Measurements from ENCODE around the gene BSDC1.
"Not testable (repeated sequence)": the region's sequence is repeated elsewhere in the genome, so short reads cannot be mapped to it uniquely, and the experiment has no call there.

BSDC1 gene, protein sequence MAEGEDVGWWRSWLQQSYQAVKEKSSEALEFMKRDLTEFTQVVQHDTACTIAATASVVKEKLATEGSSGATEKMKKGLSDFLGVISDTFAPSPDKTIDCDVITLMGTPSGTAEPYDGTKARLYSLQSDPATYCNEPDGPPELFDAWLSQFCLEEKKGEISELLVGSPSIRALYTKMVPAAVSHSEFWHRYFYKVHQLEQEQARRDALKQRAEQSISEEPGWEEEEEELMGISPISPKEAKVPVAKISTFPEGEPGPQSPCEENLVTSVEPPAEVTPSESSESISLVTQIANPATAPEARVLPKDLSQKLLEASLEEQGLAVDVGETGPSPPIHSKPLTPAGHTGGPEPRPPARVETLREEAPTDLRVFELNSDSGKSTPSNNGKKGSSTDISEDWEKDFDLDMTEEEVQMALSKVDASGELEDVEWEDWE

DNA sequence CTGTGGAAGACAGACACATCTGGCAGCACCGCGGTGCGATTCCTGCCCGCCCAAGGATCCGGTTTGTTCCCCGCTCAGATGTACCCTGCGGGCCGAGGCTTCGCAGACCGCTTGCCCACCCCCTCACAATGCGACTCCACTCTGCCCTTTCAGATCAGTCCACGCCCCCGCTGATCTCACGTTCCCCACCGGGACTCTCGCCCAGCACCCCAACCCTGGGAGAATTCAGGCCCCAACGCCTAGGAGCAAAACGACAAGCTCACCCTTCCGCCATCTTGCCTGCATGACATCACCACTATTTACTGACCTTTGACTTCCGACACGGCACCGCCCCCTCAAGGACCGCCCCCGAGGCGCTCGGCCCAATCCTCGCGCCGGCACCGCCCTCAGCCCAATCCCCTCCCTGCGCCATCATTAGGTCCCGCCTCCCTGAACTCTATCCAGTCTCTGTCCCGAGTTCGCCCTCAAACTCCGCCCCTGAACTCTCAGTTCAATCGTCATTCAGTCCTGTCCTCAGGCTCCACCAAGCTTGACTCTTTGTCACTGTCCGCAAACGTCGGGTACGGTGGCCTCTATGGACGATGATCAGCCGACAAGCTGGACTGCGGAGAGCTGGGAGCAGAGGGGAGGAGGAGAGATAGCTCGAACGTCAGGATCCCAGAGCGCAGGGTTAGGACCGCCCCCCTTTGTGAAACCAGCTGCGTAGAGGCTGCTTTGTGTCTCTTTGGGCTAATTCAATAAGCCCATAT is at the start of gene BSDC1:
Gene BSDC1 (minus strand): TSS at position 301 of the 749 bp plus-strand sequence. CDS start 27 bp downstream, at position 274.
- peak; percentile 98 for DNase-seq (ENCODE audit: low spot score)

DNA sequence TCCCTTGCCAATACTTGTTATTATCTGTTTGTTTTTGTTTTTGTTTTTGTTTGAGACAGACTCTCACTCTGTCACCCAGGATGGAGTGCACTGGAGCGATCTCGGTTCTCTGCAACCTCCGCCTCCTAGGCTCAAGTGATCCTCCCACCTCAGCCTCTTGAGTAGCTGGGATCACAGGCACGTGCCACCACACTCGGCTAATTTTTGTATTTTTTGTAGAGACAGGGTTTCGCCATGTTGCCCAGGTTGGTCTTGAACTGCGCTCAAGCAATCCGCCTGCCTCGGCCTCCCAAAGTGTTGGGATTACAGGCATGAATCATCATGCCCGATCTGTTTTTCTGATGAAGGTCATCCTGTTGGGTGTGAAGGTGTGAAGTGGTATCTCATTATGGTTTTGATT is 47.2 kb upstream of the BSDC1 start:
- not testable (repeated sequence) for DNase-seq (ENCODE audit: low spot score)

DNA sequence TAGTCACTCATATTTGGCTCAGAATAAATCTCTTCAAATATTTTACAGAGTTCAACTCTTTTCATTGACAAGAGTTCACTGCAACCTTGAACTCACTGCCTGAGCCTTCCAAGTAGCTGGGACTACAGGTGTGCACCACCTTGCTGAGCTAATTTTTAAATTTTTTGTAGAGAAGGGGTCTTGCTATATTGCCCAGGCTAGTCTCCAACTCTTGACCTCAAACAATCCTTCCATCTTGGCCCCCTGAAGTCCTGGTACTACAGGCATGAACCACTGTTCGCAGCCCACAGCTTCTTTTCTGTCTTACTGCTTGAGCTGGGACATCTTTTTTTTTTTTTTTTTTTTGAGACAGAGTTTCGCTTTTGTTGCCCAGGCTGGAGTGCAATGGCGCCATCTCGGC is 44.5 kb upstream of the BSDC1 start:
- DNase-seq (ENCODE audit: low spot score) = not testable (repeated sequence)

DNA sequence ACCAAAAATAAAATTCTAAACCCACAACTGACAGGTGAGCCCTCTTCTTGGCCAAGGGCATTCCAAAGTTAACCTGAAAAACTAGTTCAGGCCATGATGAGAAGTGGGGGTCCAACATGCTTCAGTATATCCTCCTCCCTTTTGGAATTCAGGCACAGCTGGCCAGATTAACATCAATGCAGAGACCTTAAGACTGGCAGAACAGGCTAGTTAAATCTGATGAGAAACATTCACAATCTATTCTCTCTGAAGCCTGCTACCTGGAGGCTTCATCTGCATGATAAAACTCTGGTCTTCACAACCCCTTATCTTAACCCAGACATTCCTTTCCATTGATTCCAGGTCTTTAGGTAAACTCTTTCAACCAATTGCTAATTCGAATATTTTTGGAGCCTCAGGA is 43.9 kb upstream of the BSDC1 start:
- no peak for DNase-seq (ENCODE audit: low spot score)

DNA sequence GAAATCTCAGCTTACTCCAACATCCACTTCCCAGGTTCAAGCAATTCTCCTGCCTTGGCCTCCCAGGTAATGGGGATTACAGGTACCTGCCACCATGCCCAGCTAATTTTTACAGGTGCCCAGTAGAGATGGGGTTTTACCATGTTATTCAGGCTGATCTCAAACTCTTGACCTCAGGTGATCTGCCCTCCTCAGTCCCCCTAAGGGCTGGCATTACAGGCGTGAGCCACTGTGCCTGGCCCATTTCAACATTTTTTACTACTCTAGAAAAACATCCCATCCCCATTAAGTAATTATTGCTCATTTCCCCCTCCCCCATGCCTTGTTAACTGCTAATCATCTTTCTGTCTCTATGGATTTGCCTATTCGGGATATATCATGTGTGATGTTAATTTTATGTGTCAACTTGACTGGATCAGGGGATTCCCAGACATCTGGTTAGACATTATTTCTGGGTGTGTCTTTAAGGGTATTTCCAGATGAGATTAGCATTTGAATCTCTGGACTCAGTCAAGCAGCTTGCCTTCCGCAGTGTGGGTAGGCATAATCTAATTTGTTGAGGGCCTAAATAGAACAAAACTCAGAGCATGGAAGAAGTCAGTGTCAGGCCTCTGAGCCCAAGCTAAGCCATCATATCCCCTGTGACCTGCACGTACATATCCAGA is 37.6 kb upstream of the BSDC1 start:
- no peak for DNase-seq (ENCODE audit: low spot score)

DNA sequence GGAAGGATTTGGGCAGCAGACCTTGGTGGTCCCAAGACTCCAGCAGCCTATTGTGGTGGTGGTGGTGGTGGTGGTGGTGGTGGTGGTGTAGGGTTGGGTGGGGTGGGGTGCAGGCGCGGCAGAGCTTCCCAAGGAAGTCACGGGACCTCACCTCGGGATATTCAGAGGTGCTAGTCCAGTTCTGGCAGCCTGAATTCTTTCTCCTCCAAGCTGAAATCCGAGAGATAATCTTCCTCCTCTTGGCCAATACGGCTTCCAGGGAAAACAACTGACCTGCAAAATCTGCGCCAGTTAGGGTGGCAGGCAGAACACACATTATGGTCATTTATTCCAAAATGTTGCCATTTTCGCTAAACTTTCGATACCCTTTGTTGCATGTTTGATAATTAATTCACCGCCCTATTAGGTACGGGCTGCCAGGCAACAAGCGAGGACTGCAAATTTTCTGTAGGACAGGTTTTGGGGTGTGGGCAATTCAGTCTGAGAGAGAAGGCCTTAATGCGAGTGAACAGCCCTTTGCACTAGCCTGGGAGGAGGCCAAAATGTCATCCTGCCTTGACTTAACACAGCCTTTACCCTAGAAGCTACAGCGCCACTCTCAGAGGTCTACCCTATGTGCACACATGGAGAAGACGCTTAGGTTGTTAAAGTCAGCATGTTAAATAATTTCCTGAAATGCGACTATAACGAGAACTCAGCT is 33.2 kb upstream of the BSDC1 start:
- no peak for DNase-seq (ENCODE audit: low spot score)

DNA sequence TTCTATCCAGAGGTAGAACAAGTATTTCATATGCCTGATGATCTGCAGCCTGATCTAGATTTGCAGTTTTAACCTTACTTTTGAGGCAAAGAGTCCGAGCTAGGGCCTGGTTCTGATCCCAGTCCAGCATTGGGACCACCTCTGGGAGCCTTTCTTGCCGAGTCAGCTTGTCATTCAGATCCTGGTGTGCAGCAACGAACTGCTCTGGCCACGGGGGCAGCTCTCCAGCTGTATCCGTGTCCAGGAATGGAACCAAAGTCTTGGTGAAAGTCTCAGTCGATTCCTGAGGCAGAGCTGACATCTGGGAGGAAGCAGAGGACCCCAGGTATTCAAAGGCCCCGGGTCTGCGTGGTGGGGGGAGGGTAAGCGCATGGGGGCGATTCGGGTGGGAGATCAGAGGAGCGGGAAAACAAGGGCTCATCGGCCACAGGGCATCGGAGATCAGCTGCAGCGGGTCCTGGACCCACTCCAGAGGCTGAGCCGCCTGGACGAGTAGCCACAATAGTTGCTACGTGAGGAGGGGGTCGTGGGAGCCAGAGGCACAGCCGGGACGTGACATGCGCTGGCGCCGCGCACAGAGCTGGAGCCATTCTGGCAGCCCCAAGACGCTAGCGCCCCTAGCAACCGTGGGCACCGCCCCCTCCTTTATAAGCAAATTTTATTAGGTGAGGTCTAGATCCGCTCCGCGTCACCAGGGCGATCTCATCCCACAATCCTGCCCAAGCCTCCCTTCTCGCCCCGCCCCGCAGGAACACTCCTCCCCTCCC is 32.4 kb upstream of the BSDC1 start:
- no peak for DNase-seq (ENCODE audit: low spot score)

DNA sequence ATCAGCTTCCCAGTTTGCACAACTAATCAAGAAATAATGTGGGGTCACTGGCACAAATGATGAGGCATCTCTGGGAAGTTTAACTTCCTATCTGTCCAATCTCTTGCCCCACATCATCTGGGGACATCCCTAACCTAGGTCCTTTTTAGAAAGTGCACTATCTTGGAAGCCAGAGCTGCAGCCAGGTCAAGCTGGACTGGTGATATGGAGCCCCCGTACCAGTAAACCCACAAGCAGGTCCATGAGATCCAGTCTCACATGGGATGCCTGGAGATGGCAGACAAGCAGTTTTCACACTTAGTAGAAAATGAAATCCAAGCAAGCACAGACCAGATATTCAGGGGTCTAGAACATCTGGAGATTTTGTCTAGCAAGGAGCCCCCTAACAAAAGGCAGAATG is 27.5 kb upstream of the BSDC1 start:
- DNase-seq (ENCODE audit: low spot score) = no peak

DNA sequence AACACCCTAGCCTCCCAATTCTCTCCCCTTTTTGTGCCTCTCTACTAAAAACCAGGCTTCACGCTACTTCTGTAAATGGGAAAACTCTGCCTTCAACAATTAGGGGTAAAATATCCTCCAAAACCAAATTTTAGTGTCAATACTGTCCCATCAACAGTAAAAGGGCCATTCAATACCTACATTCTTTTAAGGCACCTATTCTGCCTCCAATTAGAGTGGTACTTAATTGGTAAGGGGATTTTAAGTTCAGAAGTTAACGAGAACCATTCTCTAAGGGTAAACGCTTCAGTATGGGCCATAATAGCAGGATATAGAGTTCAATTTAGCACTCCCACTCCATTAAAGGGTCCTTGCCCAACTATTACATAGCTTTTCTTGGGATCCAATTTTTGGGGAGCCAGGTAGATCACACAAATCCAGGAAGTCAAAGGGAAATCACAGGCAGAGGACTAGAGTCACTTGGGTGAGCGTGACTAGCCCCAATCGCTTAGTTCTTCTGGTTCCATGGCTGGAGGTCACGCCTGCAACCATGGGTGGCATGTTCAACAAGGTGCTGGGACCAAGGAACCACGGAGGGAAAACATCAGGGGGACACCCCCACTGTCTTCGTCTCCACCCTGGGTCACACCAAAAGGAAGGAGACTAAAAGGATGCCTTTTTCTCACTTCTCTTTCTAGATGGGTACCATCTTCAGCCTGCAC is 20.1 kb upstream of the BSDC1 start:
- no peak for DNase-seq (ENCODE audit: low spot score)

DNA sequence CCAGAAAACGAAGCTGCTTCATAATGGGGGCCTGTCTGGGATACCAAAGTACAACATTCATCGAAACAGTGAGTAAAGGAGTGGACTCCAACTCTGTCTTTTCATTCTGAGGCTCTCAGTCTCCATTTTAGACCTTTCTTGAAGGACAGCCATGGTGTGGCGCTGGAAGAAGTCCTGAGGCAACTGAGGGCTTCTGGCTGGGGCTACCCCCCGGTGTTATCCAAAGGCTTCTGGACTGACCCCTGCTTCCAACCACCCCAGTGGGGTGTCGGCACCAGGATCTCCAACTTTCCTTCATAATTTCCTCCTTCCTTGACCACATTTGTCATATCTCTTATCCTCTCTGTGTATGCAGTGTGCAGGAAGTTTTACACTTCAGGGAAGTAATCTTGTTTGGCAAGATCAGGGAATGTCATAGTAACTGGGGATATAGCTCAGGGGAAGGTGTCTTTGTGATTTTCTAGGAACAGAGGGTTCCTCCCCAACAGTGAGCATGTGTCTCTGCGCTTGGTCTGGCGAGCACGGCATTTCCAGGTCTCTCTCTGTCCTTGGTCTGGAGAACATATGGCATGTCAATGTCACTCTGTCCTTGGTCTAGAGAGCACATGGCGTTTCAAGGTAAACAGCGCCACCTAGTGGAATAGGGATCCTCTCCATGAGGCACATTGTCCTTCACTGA is 19.4 kb upstream of the BSDC1 start:
- DNase-seq (ENCODE audit: low spot score) = peak; percentile 83

DNA sequence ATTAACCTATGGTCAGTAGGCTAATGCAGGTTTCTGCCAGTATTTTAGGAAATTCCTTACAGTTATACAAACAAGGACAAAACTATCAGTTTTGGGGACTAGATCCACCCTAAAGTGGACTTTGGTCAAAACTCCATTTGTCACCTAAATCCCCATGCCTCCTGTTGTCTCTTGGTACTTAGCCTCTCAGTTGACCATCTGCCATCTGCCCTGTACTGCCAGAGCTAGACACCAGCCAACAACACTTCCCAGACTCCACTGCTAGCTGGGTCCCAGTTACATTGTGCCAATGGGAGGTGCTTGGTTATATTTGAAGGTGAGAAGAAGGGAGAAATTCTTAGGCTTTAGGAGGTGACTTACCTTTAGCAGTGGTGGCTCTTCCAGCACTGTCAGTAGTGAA is 17.0 kb upstream of the BSDC1 start:
- no peak for DNase-seq (ENCODE audit: low spot score)

DNA sequence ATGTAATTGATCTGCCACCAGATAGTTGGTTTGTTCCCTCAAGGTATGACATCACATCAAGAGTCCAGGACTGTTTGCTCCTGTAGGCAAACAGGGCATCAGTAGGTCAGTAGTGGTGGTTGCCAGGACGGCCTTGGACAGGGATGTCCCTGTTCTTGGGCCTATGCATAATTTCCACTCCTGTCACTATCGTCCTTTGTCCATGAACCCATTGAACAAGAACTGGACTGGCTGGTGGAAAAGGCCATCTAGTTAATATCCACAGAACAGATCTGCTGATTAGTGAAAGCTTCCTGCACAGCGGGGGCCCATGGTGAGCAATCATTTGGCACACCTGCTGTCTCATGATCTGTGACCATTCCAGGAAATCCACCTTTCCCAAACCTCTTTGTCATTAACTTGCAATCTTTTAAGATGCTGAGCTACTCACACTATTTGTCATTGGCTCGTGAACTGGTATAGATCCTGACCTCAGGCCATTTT is 12.4 kb upstream of the BSDC1 start:
- no peak for DNase-seq (ENCODE audit: low spot score)

DNA sequence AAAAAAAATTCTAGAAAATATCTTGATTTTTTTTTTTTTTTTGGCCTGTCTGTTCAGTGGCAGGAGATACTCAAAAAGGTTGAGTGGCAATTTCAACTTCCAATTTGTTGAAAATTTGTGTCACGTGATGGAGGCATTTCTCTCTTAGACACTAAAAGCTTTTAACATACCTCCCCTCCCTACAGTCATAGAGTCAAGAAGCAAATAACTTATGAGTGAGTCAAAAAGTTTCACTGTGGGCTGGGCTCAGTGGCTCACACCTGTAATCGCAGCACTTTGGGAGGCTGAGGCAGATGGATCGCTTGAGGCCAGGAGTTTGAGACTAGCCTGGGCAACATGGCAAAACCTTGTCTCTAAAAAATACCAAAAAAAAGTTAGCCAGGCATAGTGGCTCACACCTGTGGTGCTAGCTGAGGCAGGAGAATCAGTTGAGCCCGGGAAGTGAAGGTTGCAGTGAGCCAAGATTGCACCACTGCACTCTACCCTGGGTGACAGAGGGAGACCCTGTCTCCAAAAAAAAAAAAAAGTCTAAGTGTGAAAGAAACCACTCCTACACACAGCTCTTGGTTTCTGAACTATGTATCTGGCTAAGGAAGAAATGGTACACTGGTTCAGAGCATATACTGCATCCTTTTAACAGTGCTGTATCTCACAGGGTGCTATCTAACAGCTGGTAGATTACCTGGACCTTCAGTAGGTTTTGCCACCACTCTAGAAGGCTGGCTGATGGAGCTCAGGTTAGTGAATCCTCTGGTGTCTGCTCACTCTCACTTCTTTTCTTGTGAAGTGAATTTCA is 11.6 kb upstream of the BSDC1 start:
- DNase-seq (ENCODE audit: low spot score) = no peak

DNA sequence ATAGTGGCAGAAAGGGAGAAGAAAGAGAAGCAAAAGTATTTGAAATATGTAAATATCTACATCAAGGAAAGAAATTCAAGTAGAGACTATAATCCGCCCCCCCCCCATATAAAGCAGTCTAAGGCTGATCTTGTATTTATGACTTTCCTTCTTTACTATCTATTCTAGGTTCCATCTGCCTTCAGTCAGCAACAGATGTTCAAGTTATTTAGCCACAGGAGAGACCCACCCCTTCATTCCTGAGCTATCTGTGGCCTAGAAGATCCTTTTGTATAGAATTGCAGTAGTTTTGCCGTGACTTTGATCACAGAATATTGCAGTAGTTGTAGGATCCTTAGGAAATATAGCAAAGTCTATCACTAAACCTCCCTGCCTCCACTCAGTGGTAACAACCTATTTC is 10.7 kb upstream of the BSDC1 start:
- no peak for DNase-seq (ENCODE audit: low spot score)

DNA sequence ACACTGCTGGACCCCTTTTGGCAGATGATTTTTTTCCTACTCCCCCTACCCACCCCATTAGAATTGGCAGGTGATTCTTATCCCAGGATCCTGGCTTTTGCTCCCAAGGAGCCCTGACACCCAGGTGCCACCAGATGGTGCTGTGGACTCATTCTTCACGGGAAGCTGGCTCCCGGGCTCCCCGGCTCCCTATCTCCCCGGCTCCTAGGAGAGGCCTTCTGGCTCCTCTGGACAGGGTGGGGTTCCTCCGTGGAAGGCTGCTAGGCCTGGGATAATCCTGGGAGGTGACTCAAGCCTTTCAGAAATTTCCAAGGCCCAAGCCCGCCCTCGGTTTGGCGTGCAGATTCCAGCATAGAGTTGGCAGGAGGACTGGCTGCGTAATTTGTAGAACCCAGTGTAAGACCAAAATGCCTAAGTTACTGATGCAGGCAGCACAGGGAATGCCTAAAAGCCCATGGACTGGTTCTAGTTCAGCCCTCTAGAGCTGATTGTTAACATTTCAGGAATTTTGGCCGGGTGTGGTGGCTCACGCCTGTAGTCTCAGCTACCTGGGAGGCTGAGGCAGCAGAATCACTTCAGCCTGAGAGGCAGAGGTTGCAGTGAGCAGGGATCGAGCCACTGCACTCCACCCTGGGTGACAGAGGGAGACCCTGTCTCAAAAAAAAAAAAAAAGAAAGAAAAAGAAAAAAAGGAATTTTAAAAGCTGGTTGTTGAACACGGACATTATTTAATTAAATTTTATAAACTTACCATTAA is 6.8 kb upstream of the BSDC1 start:
- peak; percentile 48 for DNase-seq (ENCODE audit: low spot score)

DNA sequence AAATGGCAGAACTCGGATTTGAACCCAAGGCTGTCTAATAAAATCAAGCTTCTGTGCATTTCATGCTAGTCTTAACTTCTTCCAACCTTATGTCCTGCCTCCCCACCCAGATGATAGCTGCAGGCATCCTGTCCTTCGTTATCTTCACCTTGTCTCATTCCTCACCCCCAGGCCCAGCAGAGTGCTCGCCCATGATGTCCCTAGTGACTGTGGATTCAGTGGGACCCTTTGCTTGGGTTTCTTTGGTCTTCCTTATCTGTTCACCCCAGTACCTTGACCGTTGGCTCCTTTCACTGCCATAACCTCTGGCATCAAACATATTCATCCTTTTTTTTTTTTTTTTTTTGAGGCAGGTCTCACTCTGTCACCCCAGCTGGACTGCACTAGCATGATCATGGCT is 5.6 kb upstream of the BSDC1 start:
- no peak for DNase-seq (ENCODE audit: low spot score)

DNA sequence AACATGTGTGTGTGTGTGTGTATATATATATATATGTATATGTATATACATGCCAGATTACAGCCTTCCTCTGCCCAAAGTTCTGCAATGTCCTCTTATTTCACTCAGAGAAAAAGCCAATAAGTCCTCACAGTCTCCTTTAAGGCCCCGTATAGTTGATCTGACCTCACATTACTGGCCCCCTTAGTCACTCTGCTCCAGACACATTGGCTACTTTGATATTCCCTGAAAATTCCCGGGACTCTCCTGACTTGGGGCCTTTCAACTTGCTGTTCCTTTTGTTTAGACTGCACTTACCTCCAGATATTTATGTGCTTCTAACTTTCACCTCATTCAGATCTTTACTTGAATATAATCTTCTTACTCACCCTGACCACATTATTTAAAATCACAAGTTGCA is 4.2 kb upstream of the BSDC1 start:
- no peak for DNase-seq (ENCODE audit: low spot score)

DNA sequence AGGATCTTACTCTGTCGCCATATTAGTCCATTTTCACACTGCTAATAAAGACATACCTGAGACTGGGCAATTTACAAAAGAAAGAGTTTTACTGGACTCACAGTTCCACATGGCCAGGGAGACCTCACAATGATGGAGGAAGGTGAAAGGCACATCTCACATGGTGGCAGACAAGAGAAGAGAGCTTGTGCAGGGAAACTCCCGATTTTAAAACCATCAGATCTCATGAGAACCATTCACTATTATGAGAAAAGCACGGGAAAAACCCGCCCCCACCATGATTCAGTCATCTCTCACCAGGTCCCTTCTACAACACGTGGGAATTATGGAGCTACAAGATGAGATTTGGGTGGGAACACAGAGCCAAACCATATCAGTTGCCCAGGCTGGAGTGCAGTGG is 2.3 kb upstream of the BSDC1 start:
- DNase-seq (ENCODE audit: low spot score) = not testable (repeated sequence)

Measured in CD4-positive, alpha-beta T cell treated with Interleukin-15 for 4 hours (primary cell).